HG03066 (cell line): ENCODE measurements around the gene NFASC.

Experiments
- ATAC-seq: cut with Tn5 transposase; IDR thresholded peaks from one replicate; pipeline ENCODE4 v1.9.1; 2021; ENCODE audit warnings: low read depth; ENCODE audit not compliant: unreplicated experiment

Gene NFASC

GRCh38 chr1:204854286-204854685 is 16.4 kb upstream of the NFASC start:
- no peak for ATAC-seq

- no peak for ATAC-seq
Measured at GRCh38 chr1:204858363-204858821, 12.3 kb upstream of the NFASC start.

- ATAC-seq = no peak
Measured at GRCh38 chr1:204859861-204860267, 10.8 kb upstream of the NFASC start.

- ATAC-seq = no peak
Measured at GRCh38 chr1:204863024-204863423, 7.6 kb upstream of the NFASC start.

- ATAC-seq = no peak
Measured at GRCh38 chr1:204863730-204864129, 6.9 kb upstream of the NFASC start.

GRCh38 chr1:204866051-204866596 is 4.5 kb upstream of the NFASC start:
- ATAC-seq = no peak

- ATAC-seq = no peak
Measured at GRCh38 chr1:204867203-204867602, 3.5 kb upstream of the NFASC start.

- ATAC-seq = no peak
Measured at GRCh38 chr1:204867666-204868339, 2.9 kb upstream of the NFASC start.

- no peak for ATAC-seq
Measured at GRCh38 chr1:204868340-204868700, 2.3 kb upstream of the NFASC start.

- ATAC-seq = no peak
Measured at GRCh38 chr1:204869097-204869496, 1.6 kb upstream of the NFASC start.

- ATAC-seq = no peak
Measured at GRCh38 chr1:204871405-204872037, 859 bp downstream of the NFASC start.

GRCh38 chr1:204872262-204872881 is 1.7 kb downstream of the NFASC start:
- no peak for ATAC-seq

- ATAC-seq = no peak
Measured at GRCh38 chr1:204873176-204873575, 2.5 kb downstream of the NFASC start.

- no peak for ATAC-seq
Measured at GRCh38 chr1:204873714-204874113, 3.1 kb downstream of the NFASC start.

GRCh38 chr1:204874274-204874673 is 3.6 kb downstream of the NFASC start:
- no peak for ATAC-seq

- ATAC-seq = no peak
Measured at GRCh38 chr1:204875255-204875654, 4.6 kb downstream of the NFASC start.

GRCh38 chr1:204878621-204879234 is 8.1 kb downstream of the NFASC start:
- no peak for ATAC-seq

- no peak for ATAC-seq
Measured at GRCh38 chr1:204879351-204879750, 8.7 kb downstream of the NFASC start.

GRCh38 chr1:204880906-204881305 is 10.2 kb downstream of the NFASC start:
- ATAC-seq = no peak

- ATAC-seq = no peak
Measured at GRCh38 chr1:204882479-204882878, 11.8 kb downstream of the NFASC start.

- no peak for ATAC-seq
Measured at GRCh38 chr1:204883405-204883804, 12.7 kb downstream of the NFASC start.
